ENCODE data around the gene PRPF31. TPM values are rescaled to one million over a fixed set of nuclear protein-coding genes. Genes with fewer than 3 reads are reported as not detected.
A peak's percentile ranks its signal among the peaks of the same experiment; 100 is the strongest.

The PRPF31 gene
- total RNA-seq, 1 experiment from 2014 or later, result 106 TPM

GRCh38 chr19:54158812-54159351 lies 43.3 kb downstream of the PRPF31 start:
- H3K9me3 Mint-ChIP-seq (ENCODE audit: low read depth, unreplicated experiment), result peaks cover 2% of the 10 kb centered on the region
- no peak for TF ChIP-seq CTCF (IDR thresholded peaks at IDR 0.05; ENCODE audit: unreplicated experiment)
- CTCF ChIA-PET, result interaction anchor here (0.7 to 2.2 kb wide), 10 partner anchors 14 to 366 kb away, joined by 3 to 11 read pairs (median 4); partner anchors contain the start of genes CNOT3, MBOAT7 and TMC4

GRCh38 chr19:54159352-54160181 lies 44.0 kb downstream of the PRPF31 start, which contains the start of gene LENG1:
LENG1 (minus strand) TSS chr19:54159721; CDS start chr19:54159695, 26 bp downstream.
- H3K4me3 Mint-ChIP-seq (ENCODE audit: low read depth, unreplicated experiment), result peak within 1 kb of the TSS; percentile 87
- H3K27me3 Mint-ChIP-seq (ENCODE audit: unreplicated experiment), result no peaks in the 10 kb centered on the region
- TF ChIP-seq CTCF (IDR thresholded peaks at IDR 0.05; ENCODE audit: unreplicated experiment), result peak; percentile 34
- peaks cover 2% of the 10 kb centered on the region for H3K9me3 Mint-ChIP-seq (ENCODE audit: low read depth, unreplicated experiment)
- DNase-seq, result peak; percentile 99
- CTCF ChIA-PET, result interaction anchor here (0.7 to 2.2 kb wide), 11 partner anchors 14 to 366 kb away, joined by 3 to 11 read pairs (median 5); partner anchors contain the start of genes CNOT3, MBOAT7 and TMC4
- H3K4me1 Mint-ChIP-seq (ENCODE audit: low read depth, unreplicated experiment), result peaks cover 30% of the 10 kb centered on the region
- intact Hi-C loops (cut with micrococcal nuclease; ENCODE audit: unreplicated experiment), result loop anchor here (1.0 kb wide), 1 partner anchor 22 kb away; the partner anchor contains the start of gene CNOT3
- peaks cover 97% of the 10 kb centered on the region for H3K36me3 Mint-ChIP-seq (ENCODE audit: insufficient read depth, unreplicated experiment)
- no TSS peak for BruUV-seq (replicated peaks)
- H3K27ac Mint-ChIP-seq (ENCODE audit: unreplicated experiment), result peak within 1 kb of the TSS; percentile 89

More at GRCh38 chr19:54158812-54159351, 43.3 kb downstream of the PRPF31 start:
- Mint-ChIP-seq H3K4me3 (ENCODE audit: low read depth, unreplicated experiment) (peak overlapping the region; percentile 87), H3K36me3 (ENCODE audit: insufficient read depth, unreplicated experiment) (peaks cover 97% of the 10 kb centered on the region), H3K27me3 (ENCODE audit: unreplicated experiment) (no peaks in the 10 kb centered on the region), H3K4me1 (ENCODE audit: low read depth, unreplicated experiment) (peaks cover 30% of the 10 kb centered on the region), H3K27ac (ENCODE audit: unreplicated experiment) (peak overlapping the region; percentile 89)
- DNase-seq, result no peak
- intact Hi-C loops (cut with micrococcal nuclease; ENCODE audit: unreplicated experiment), result loop anchor here (1.0 kb wide), 1 partner anchor 22 kb away; the partner anchor contains the start of gene CNOT3
- TSS peak; percentile 70 for BruUV-seq (replicated peaks)

- no peak for DNase-seq
- intact Hi-C loops (cut with micrococcal nuclease; ENCODE audit: unreplicated experiment), result no loop called here
- CTCF ChIA-PET, result interaction anchor here (0.9 to 2.2 kb wide), 5 partner anchors 13 to 361 kb away, joined by 3 to 11 read pairs (median 5); partner anchors contain the start of genes MBOAT7 and TMC4
- Mint-ChIP-seq H3K9me3 (ENCODE audit: low read depth, unreplicated experiment) (peaks cover 2% of the 10 kb centered on the region), H3K36me3 (ENCODE audit: insufficient read depth, unreplicated experiment) (peaks cover 97% of the 10 kb centered on the region), H3K4me1 (ENCODE audit: low read depth, unreplicated experiment) (peaks cover 30% of the 10 kb centered on the region), H3K27me3 (ENCODE audit: unreplicated experiment) (no peaks in the 10 kb centered on the region), H3K4me3 (ENCODE audit: low read depth, unreplicated experiment) (peak overlapping the region; percentile 87), H3K27ac (ENCODE audit: unreplicated experiment) (peak overlapping the region; percentile 89)
- TF ChIP-seq CTCF (IDR thresholded peaks at IDR 0.05; ENCODE audit: unreplicated experiment), result no peak
- BruUV-seq (replicated peaks), result TSS peak; percentile 71
Observed at GRCh38 chr19:54160182-54160811, 44.7 kb downstream of the PRPF31 start.

- intact Hi-C loops (cut with micrococcal nuclease; ENCODE audit: unreplicated experiment), result no loop called here
- Mint-ChIP-seq H3K27me3 (ENCODE audit: unreplicated experiment) (no peaks in the 10 kb centered on the region), H3K36me3 (ENCODE audit: insufficient read depth, unreplicated experiment) (peaks cover 92% of the 10 kb centered on the region), H3K27ac (ENCODE audit: unreplicated experiment) (peak overlapping the region; percentile 89), H3K4me3 (ENCODE audit: low read depth, unreplicated experiment) (peak overlapping the region; percentile 87), H3K9me3 (ENCODE audit: low read depth, unreplicated experiment) (peaks cover 5% of the 10 kb centered on the region), H3K4me1 (ENCODE audit: low read depth, unreplicated experiment) (peaks cover 35% of the 10 kb centered on the region)
- no peak for TF ChIP-seq CTCF (IDR thresholded peaks at IDR 0.05; ENCODE audit: unreplicated experiment)
- no peak for DNase-seq
- BruUV-seq (replicated peaks), result no TSS peak
- CTCF ChIA-PET, result interaction anchor here (0.9 to 1.8 kb wide), 2 partner anchors 12 to 24 kb away, joined by 5 to 7 read pairs; partner anchors contain the start of gene TMC4
Observed at GRCh38 chr19:54160854-54161253, 45.3 kb downstream of the PRPF31 start.

Data from Calu3 (cell line).